HepG2 (cell line): Measurements from ENCODE around the gene EHD1. TPM values are rescaled to one million over a fixed set of nuclear protein-coding genes. Genes with fewer than 3 reads are reported as not detected.

Experiments used
- BRD4 ChIP-seq: sonication (generic); formaldehyde crosslinking; IDR thresholded peaks from 2 replicates; pipeline ENCODE4 v1.4.0; 2020; ENCODE audit warnings: missing genetic modification reagents
- FOXC1 ChIP-seq: sonication (generic); formaldehyde crosslinking; IDR thresholded peaks from 2 replicates; pipeline ENCODE4 v1.8.0; 2022; ENCODE audit warnings: mild to moderate bottlenecking, missing genetic modification reagents, borderline replicate concordance
- PRDM10 ChIP-seq: sonication (generic); formaldehyde crosslinking; IDR thresholded peaks from 2 replicates; pipeline ENCODE4 v1.4.0; 2020; ENCODE audit warnings: low read depth, missing genetic modification reagents
- PRDM4 ChIP-seq: sonication (generic); formaldehyde crosslinking; IDR thresholded peaks from 2 replicates; pipeline ENCODE4 v1.9.0; 2021; ENCODE audit warnings: missing genetic modification reagents, borderline replicate concordance
- RFX5 ChIP-seq: IDR thresholded peaks from 2 replicates; pipeline ENCODE4 v1.6.1; 2011; ENCODE audit warnings: low read depth, low read length, improper control_type of control experiment
- RFXAP ChIP-seq: sonication (generic); formaldehyde crosslinking; IDR thresholded peaks from 2 replicates; pipeline ENCODE4 v1.4.0; 2020; ENCODE audit warnings: missing genetic modification reagents, borderline replicate concordance
- RNF2 ChIP-seq: fragments of 450-650 bp; conservative IDR thresholded peaks from 2 replicates; pipeline ENCODE4 v1.6.1; 2016; ENCODE audit warnings: low read depth
- ZC3H13 ChIP-seq: sonication (generic); formaldehyde crosslinking; IDR thresholded peaks from 2 replicates; pipeline ENCODE4 v1.8.1; 2023; ENCODE audit warnings: mild to moderate bottlenecking, missing genetic modification reagents, moderate library complexity
- ZHX2 ChIP-seq, 2 experiments: sonication (generic) in 1 of 2; formaldehyde crosslinking in 1 of 2; IDR thresholded peaks; 2 replicates each; pipeline versions ENCODE4 v1.6.1 to v1.9.0; 2014 to 2022; ENCODE audit warnings: antibody characterized with exemption in 1 of 2, borderline replicate concordance in 1 of 2, inconsistent platforms in 1 of 2, low read depth in 1 of 2, missing genetic modification reagents in 1 of 2
- ZNF512 ChIP-seq: sonication (generic); formaldehyde crosslinking; IDR thresholded peaks from 2 replicates; pipeline ENCODE4 v1.4.0; 2020; ENCODE audit warnings: mild to moderate bottlenecking, missing genetic modification reagents
- ZNF607 ChIP-seq: sonication (generic); formaldehyde crosslinking; IDR thresholded peaks from 2 replicates; pipeline ENCODE4 v1.5.1; 2020; ENCODE audit warnings: missing genetic modification reagents, mild to moderate bottlenecking, borderline replicate concordance
- ZNF660 ChIP-seq: sonication (generic); formaldehyde crosslinking; IDR thresholded peaks from 2 replicates; pipeline ENCODE4 v1.5.1; 2020; ENCODE audit warnings: mild to moderate bottlenecking, low read depth, missing genetic modification reagents, borderline replicate concordance
- ZNF878 ChIP-seq: sonication (generic); formaldehyde crosslinking; IDR thresholded peaks from 2 replicates; pipeline ENCODE4 v1.8.1; 2023; ENCODE audit warnings: mild to moderate bottlenecking, missing genetic modification reagents, moderate library complexity
- ZSCAN12 ChIP-seq: sonication (generic); formaldehyde crosslinking; IDR thresholded peaks from 2 replicates; pipeline ENCODE4 v1.9.0; 2021; ENCODE audit warnings: mild to moderate bottlenecking, missing genetic modification reagents
- polyA plus RNA-seq, 8 experiments: library from polyadenylated mRNA; depleted of rRNA in 3 of 8; stranded (reverse) in 7 of 8; unstranded in 1 of 8; fragments of >200 nt; fragmentation: Illumina TruSeq in 4 of 8; extraction: Trizol in 4 of 8; gene quantifications; 2 replicates each; pipeline versions ENCODE4 v1.2.1 to v1.2.3, GENCODE V29; 2011 to 2016; ENCODE audit warnings: low read depth in 4 of 8, missing spikeins in 1 of 8, mixed read lengths in 1 of 8; ENCODE audit not compliant: insufficient read depth in 1 of 8
- total RNA-seq, 5 experiments: library from RNA; depleted of rRNA; stranded (reverse); fragments of >200 nt; fragmentation: Illumina TruSeq; extraction: Trizol; gene quantifications; 2 replicates each; pipeline ENCODE4 v1.2.3, GENCODE V29; 2016; ENCODE audit warnings: low read depth in 1 of 5

Gene EHD1
- total and polyA plus RNA-seq, 2 of the 13 experiments (the other 11 are each of a cell fraction or from before 2014, with no cell fraction given): 23.6 to 26.6 TPM

GRCh38 chr11:64810271-64810890, 68.0 kb downstream of the EHD1 start, which contains the start of gene MEN1 (continued):
- TF ChIP-seq PRDM10 (CRISPR knock-in tag) (peak; percentile 82), BRD4 (0 out of 2 replicates have a peak, but pooled peaks have one; percentile 46), ZNF660 (CRISPR knock-in tag) (no peak), ZHX2 (IDR thresholded peaks at IDR 0.05; ENCODE audit: low read depth) (no peak; the same call in 1 of the 2 replicates), ZHX2 (CRISPR knock-in tag; IDR thresholded peaks at IDR 0.05; ENCODE audit: borderline replicate concordance) (no peak), ZNF878 (CRISPR knock-in tag) (no peak), ZC3H13 (CRISPR knock-in tag) (no peak), RNF2 (no peak), FOXC1 (CRISPR knock-in tag) (no peak; the same call in 1 of the 2 replicates), ZSCAN12 (no peak), RFX5 (no peak), PRDM4 (CRISPR knock-in tag) (no peak), RFXAP (CRISPR knock-in tag) (peak; percentile 79), ZNF607 (no peak), ZNF512 (CRISPR knock-in tag) (no peak)
